ENCODE data around the gene BNIP2.

GRCh38 chr15:59614153-59614552 is 75.0 kb downstream of the BNIP2 start:
- TF ChIP-seq POLR2A (IDR thresholded peaks at IDR 0.05): no peak
- TF ChIP-seq CTCF (IDR thresholded peaks at IDR 0.05): no peak

All from thyroid gland (tissue), 4 donors.